GM12878 (cell line): ENCODE data around the gene TAPBPL. TPM values are rescaled to one million over a fixed set of nuclear protein-coding genes. Genes with fewer than 3 reads are reported as not detected.

Experiments
- BHLHE40 ChIP-seq, 2 experiments: fragments of 450-650 bp in 1 of 2; IDR thresholded peaks; 2 replicates each; pipeline ENCODE4 v1.6.1; 2011 to 2017; ENCODE audit warnings: low read depth in 2 of 2, borderline replicate concordance in 1 of 2, improper control_type of control experiment in 1 of 2, low read length in 1 of 2, mild to moderate bottlenecking in 1 of 2
- ESRRA ChIP-seq: IDR thresholded peaks from 2 replicates; pipeline ENCODE4 v1.6.1; 2012; ENCODE audit warnings: mild to moderate bottlenecking, low read length, improper control_type of control experiment
- FOXM1 ChIP-seq: IDR thresholded peaks from 2 replicates; pipeline ENCODE4 v1.6.1; 2012; ENCODE audit warnings: low read depth, mild to moderate bottlenecking, inconsistent platforms, low read length, moderate library complexity
- IKZF1 ChIP-seq: fragments of 450-650 bp; conservative IDR thresholded peaks from 2 replicates; pipeline ENCODE4 v1.6.1; 2017; ENCODE audit warnings: antibody characterized with exemption, mild to moderate bottlenecking
- KDM1A ChIP-seq: fragments of 200-600 bp; sonication (generic); IDR thresholded peaks from 2 replicates; pipeline ENCODE4 v1.6.1; 2016; ENCODE audit warnings: borderline replicate concordance
- MTA3 ChIP-seq: IDR thresholded peaks from 2 replicates; pipeline ENCODE4 v1.6.1; 2012; ENCODE audit warnings: low read length, inconsistent platforms, borderline replicate concordance
- MXI1 ChIP-seq: fragments of 150-350 bp; IDR thresholded peaks from 2 replicates; pipeline ENCODE4 v1.6.1; 2011; ENCODE audit warnings: low read depth, mild to moderate bottlenecking, inconsistent platforms, low read length, improper control_type of control experiment
- NR2F1 ChIP-seq: fragments of 450-650 bp; conservative IDR thresholded peaks from 2 replicates; pipeline ENCODE4 v1.6.1; 2017; ENCODE audit warnings: mild to moderate bottlenecking
- PAX8 ChIP-seq: fragments of 450-650 bp; IDR thresholded peaks from 2 replicates; pipeline ENCODE4 v1.6.1; 2017; ENCODE audit warnings: mild to moderate bottlenecking, moderate library complexity
- SIN3A ChIP-seq: IDR thresholded peaks from 2 replicates; pipeline ENCODE4 v1.6.1; 2012; ENCODE audit warnings: low read depth, low read length, improper control_type of control experiment
- SIX5 ChIP-seq: IDR thresholded peaks from 2 replicates; pipeline ENCODE4 v1.6.1; 2011; ENCODE audit warnings: mild to moderate bottlenecking, low read depth, low read length, moderate library complexity; ENCODE audit not compliant: severe bottlenecking
- STAT3 ChIP-seq: IDR thresholded peaks from 2 replicates; pipeline ENCODE4 v1.6.1; 2011; ENCODE audit warnings: low read depth, low read length, improper control_type of control experiment
- TCF7 ChIP-seq: IDR thresholded peaks from 2 replicates; pipeline ENCODE4 v1.6.1; 2014; ENCODE audit warnings: antibody characterized with exemption, borderline replicate concordance
- polyA plus RNA-seq, 11 experiments: library from polyadenylated mRNA; depleted of rRNA in 4 of 11; unstranded in 6 of 11; stranded (reverse) in 5 of 11; fragments of >200 nt; fragmentation: Nextera tagmentation in 4 of 11; fragmentation: Illumina TruSeq in 1 of 11; extraction: Ambion mirVana in 4 of 11; extraction: Trizol in 1 of 11; gene quantifications; 1 replicate in 1 of 11; 2 replicates in 10 of 11; pipeline versions ENCODE4 v1.2.1 to v1.2.3, GENCODE V29; 2011 to 2016; ENCODE audit warnings: inconsistent platforms in 2 of 11, missing spikeins in 2 of 11, low read depth in 1 of 11
- total RNA-seq, 4 experiments: library from RNA; depleted of rRNA in 3 of 4; stranded (reverse); fragments of >200 nt in 3 of 4; fragmentation: Illumina TruSeq in 1 of 4; extraction: Trizol in 1 of 4; gene quantifications; 2 replicates each; pipeline versions ENCODE4 v1.2.1 to v1.2.3, GENCODE V29; 2013 to 2021
- TF ChIP-seq, protein P1 (sequence below): IDR thresholded peaks from 2 replicates; pipeline ENCODE4 v1.6.1; 2012; ENCODE audit warnings: low read length, inconsistent platforms
- TF ChIP-seq, protein P2 (sequence below): fragments of 450-650 bp; IDR thresholded peaks from 2 replicates; pipeline ENCODE4 v1.6.1; 2018; ENCODE audit warnings: borderline replicate concordance, mild to moderate bottlenecking; ENCODE audit not compliant: partially characterized antibody
- TF ChIP-seq, protein P3 (sequence below), 3 experiments: IDR thresholded peaks in 2 of 3; conservative IDR thresholded peaks in 1 of 3; 2 replicates each; pipeline ENCODE4 v1.5.1; 2011; ENCODE audit warnings: low read depth in 3 of 3, low read length in 3 of 3, mild to moderate bottlenecking in 3 of 3, control low read depth in 2 of 3, moderate library complexity in 2 of 3, inconsistent platforms in 1 of 3, mixed read lengths in 1 of 3; ENCODE audit not compliant: control insufficient read depth in 2 of 3, insufficient read depth in 1 of 3; ENCODE audit errors: extremely low read depth in 1 of 3
- TF ChIP-seq, protein P4 (sequence below): IDR thresholded peaks from 2 replicates; pipeline ENCODE4 v1.6.1; 2012; ENCODE audit warnings: low read depth, low read length, improper control_type of control experiment
- TF ChIP-seq, protein P5 (sequence below): fragments of 450-650 bp; IDR thresholded peaks from 2 replicates; pipeline ENCODE4 v1.6.1; 2017; ENCODE audit warnings: mild to moderate bottlenecking, moderate library complexity

Gene TAPBPL
- total and polyA plus RNA-seq, 10 of the 15 experiments (the other 5 are each of a cell fraction or from before 2014, with no cell fraction given) = 12.4 to 45.0 (median 29.9) TPM

DNA sequence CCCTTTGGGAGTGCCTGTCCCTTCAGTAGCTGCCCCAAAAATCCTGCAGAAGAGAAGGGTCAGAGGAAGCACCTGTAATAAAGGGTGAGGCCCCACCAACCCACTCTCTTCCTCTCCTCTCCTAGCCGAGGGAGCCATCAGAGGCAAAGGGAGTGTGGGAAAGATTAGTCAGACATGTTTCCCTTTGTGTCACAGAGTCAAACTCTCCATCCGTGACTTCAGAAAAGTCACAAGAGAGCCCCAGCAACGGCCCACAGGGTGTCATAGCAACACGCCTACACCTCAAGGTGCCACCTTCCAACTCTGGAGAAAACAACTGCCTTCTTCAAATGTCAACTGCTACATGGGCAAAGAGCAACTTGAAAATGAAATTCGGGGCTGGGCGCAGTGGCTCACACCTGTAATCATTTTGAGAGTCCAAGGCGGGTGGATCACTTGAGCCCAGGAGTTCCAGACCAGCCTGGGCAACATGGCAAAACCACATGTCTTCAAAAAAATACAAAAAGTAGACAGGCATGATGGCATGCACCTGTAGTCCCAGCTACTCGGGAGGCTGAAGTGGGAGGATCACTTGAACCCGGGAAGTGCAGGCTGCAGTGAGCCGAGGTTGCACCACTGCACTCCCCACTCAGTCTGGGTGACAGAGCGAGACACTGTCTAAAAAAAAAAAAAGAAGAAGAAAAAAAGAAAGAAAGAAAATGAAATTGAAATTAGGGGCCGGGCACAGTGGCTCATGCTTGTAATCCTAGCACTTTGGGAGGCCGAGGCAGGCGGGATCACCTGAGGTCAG lies 24.8 kb upstream of the TAPBPL start (continued):
- TF ChIP-seq, protein P1, sequence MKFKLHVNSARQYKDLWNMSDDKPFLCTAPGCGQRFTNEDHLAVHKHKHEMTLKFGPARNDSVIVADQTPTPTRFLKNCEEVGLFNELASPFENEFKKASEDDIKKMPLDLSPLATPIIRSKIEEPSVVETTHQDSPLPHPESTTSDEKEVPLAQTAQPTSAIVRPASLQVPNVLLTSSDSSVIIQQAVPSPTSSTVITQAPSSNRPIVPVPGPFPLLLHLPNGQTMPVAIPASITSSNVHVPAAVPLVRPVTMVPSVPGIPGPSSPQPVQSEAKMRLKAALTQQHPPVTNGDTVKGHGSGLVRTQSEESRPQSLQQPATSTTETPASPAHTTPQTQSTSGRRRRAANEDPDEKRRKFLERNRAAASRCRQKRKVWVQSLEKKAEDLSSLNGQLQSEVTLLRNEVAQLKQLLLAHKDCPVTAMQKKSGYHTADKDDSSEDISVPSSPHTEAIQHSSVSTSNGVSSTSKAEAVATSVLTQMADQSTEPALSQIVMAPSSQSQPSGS = peak; percentile 84
- peak; percentile 69 to 74; a peak in 2 of 4 replicates for TF ChIP-seq BHLHE40 (IDR thresholded peaks at IDR 0.05; ENCODE audit: borderline replicate concordance in 1 of 2, low read depth in 2 of 2, low read length in 1 of 2)
- TF ChIP-seq STAT3 = no peak
- TF ChIP-seq PAX8 = peak; percentile 34; the same call in 1 of the 2 replicates
- TF ChIP-seq, protein P2, sequence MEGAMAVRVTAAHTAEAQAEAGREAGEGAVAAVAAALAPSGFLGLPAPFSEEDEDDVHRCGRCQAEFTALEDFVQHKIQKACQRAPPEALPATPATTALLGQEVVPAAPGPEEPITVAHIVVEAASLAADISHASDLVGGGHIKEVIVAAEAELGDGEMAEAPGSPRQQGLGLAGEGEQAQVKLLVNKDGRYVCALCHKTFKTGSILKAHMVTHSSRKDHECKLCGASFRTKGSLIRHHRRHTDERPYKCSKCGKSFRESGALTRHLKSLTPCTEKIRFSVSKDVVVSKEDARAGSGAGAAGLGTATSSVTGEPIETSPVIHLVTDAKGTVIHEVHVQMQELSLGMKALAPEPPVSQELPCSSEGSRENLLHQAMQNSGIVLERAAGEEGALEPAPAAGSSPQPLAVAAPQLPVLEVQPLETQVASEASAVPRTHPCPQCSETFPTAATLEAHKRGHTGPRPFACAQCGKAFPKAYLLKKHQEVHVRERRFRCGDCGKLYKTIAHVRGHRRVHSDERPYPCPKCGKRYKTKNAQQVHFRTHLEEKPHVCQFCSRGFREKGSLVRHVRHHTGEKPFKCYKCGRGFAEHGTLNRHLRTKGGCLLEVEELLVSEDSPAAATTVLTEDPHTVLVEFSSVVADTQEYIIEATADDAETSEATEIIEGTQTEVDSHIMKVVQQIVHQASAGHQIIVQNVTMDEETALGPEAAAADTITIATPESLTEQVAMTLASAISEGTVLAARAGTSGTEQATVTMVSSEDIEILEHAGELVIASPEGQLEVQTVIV = no peak
- TF ChIP-seq, protein P3, sequence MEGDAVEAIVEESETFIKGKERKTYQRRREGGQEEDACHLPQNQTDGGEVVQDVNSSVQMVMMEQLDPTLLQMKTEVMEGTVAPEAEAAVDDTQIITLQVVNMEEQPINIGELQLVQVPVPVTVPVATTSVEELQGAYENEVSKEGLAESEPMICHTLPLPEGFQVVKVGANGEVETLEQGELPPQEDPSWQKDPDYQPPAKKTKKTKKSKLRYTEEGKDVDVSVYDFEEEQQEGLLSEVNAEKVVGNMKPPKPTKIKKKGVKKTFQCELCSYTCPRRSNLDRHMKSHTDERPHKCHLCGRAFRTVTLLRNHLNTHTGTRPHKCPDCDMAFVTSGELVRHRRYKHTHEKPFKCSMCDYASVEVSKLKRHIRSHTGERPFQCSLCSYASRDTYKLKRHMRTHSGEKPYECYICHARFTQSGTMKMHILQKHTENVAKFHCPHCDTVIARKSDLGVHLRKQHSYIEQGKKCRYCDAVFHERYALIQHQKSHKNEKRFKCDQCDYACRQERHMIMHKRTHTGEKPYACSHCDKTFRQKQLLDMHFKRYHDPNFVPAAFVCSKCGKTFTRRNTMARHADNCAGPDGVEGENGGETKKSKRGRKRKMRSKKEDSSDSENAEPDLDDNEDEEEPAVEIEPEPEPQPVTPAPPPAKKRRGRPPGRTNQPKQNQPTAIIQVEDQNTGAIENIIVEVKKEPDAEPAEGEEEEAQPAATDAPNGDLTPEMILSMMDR (IDR thresholded peaks at IDR 0.05 in 2 of 3, conservative IDR thresholded peaks at IDR 0.05 in 1 of 3; ENCODE audit: control insufficient read depth in 2 of 3, extremely low read depth in 1 of 3, insufficient read depth in 1 of 3, low read depth in 3 of 3, low read length in 3 of 3) = no peak
- TF ChIP-seq MXI1 = peak; percentile 98
- TF ChIP-seq, protein P4, sequence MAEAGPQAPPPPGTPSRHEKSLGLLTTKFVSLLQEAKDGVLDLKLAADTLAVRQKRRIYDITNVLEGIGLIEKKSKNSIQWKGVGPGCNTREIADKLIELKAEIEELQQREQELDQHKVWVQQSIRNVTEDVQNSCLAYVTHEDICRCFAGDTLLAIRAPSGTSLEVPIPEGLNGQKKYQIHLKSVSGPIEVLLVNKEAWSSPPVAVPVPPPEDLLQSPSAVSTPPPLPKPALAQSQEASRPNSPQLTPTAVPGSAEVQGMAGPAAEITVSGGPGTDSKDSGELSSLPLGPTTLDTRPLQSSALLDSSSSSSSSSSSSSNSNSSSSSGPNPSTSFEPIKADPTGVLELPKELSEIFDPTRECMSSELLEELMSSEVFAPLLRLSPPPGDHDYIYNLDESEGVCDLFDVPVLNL = no peak
- TF ChIP-seq KDM1A = no peak
- TF ChIP-seq FOXM1 = peak; percentile 91
- TF ChIP-seq SIX5 = no peak
- no peak for TF ChIP-seq ESRRA
- peak; percentile 92 for TF ChIP-seq IKZF1
- TF ChIP-seq SIN3A = no peak
- TF ChIP-seq TCF7 = no peak
- TF ChIP-seq, protein P5, sequence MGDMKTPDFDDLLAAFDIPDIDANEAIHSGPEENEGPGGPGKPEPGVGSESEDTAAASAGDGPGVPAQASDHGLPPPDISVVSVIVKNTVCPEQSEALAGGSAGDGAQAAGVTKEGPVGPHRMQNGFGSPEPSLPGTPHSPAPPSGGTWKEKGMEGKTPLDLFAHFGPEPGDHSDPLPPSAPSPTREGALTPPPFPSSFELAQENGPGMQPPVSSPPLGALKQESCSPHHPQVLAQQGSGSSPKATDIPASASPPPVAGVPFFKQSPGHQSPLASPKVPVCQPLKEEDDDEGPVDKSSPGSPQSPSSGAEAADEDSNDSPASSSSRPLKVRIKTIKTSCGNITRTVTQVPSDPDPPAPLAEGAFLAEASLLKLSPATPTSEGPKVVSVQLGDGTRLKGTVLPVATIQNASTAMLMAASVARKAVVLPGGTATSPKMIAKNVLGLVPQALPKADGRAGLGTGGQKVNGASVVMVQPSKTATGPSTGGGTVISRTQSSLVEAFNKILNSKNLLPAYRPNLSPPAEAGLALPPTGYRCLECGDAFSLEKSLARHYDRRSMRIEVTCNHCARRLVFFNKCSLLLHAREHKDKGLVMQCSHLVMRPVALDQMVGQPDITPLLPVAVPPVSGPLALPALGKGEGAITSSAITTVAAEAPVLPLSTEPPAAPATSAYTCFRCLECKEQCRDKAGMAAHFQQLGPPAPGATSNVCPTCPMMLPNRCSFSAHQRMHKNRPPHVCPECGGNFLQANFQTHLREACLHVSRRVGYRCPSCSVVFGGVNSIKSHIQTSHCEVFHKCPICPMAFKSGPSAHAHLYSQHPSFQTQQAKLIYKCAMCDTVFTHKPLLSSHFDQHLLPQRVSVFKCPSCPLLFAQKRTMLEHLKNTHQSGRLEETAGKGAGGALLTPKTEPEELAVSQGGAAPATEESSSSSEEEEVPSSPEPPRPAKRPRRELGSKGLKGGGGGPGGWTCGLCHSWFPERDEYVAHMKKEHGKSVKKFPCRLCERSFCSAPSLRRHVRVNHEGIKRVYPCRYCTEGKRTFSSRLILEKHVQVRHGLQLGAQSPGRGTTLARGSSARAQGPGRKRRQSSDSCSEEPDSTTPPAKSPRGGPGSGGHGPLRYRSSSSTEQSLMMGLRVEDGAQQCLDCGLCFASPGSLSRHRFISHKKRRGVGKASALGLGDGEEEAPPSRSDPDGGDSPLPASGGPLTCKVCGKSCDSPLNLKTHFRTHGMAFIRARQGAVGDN = peak; percentile 85
- TF ChIP-seq MTA3 = peak; percentile 91
- TF ChIP-seq NR2F1 = peak; percentile 69; the same call in 1 of the 2 replicates
